Endothelial cell of umbilical vein (primary cell): Measurements from ENCODE around the gene CCDC69. TPM values are rescaled to one million over a fixed set of nuclear protein-coding genes. Genes with fewer than 3 reads are reported as not detected.

Source experiments
- BruUV-seq: library from RNA; stranded (reverse); fragments of 400-500 nt; replicated peaks from 2 replicates; lab custom pipeline; 2021; lab: Mats Ljungman, UMichigan
- CTCF ChIA-PET: fragments of 300-600, 350-600 bp; sonication (Branson Sonifier 250); formaldehyde crosslinking; loops from one replicate; lab custom pipeline; 2021; ENCODE audit warnings: antibody characterized with exemption, inconsistent platforms; lab: Charles Lee
- POLR2A ChIA-PET: fragments of 300-600, 350-600 bp; sonication (Branson Sonifier 250); formaldehyde crosslinking; loops from one replicate; lab custom pipeline; 2021; ENCODE audit warnings: antibody characterized with exemption, inconsistent platforms; lab: Charles Lee
- DNase-seq: peaks from one replicate; pipeline ENCODE4 v3.0.0-alpha.2; 2011; ENCODE audit warnings: low read depth, low spot score
- FAIRE-seq: peaks from 2 replicates; lab custom pipeline; 2011; peaks lifted over from hg19 to GRCh38; lab: Jason Lieb, UNC
- H2AFZ ChIP-seq: 2 replicates; pipeline ENCODE4 v1.6.0; 2012; ENCODE audit warnings: low read depth, low read length, control low read depth, inconsistent platforms
- H3K27ac ChIP-seq: 2 replicates; pipeline ENCODE4 v1.5.1; 2011; ENCODE audit warnings: low read depth, mild to moderate bottlenecking, control low read depth, low read length, moderate library complexity; ENCODE audit not compliant: insufficient read depth
- H3K27me3 ChIP-seq, 2 experiments: 2 replicates each; pipeline versions ENCODE4 v1.6.0 to v1.6.1; 2011; ENCODE audit warnings: low read length in 2 of 2, mixed read lengths in 1 of 2; ENCODE audit not compliant: control insufficient read depth in 2 of 2, insufficient read depth in 2 of 2
- H3K36me3 ChIP-seq, 2 experiments: 2 replicates in 1 of 2; 3 replicates in 1 of 2; pipeline ENCODE4 v1.5.1; 2011; ENCODE audit warnings: low read length in 2 of 2, mild to moderate bottlenecking in 1 of 2, moderate library complexity in 1 of 2; ENCODE audit not compliant: control insufficient read depth in 2 of 2, insufficient read depth in 2 of 2; ENCODE audit errors: extremely low read depth in 1 of 2
- H3K4me1 ChIP-seq: 3 replicates; pipeline ENCODE4 v1.5.1; 2011; ENCODE audit warnings: mild to moderate bottlenecking, low read length; ENCODE audit not compliant: control insufficient read depth, insufficient read depth; ENCODE audit errors: extremely low read depth
- H3K4me2 ChIP-seq: 2 replicates; pipeline ENCODE4 v1.6.1; 2011; ENCODE audit warnings: low read length, control low read depth, mixed read lengths; ENCODE audit not compliant: insufficient read depth
- H3K4me3 ChIP-seq, 3 experiments: fragments of 200-600 bp in 1 of 3; sonication (generic), shearing (Covaris generic) in 1 of 3; replicated peaks in 1 of 3; 2 replicates each; pipeline ENCODE4 v1.5.1; 2011 to 2016; ENCODE audit warnings: control low read depth in 3 of 3, low read length in 3 of 3, mild to moderate bottlenecking in 2 of 3, inconsistent platforms in 1 of 3, low read depth in 1 of 3, moderate library complexity in 1 of 3; ENCODE audit not compliant: insufficient read depth in 1 of 3
- H3K79me2 ChIP-seq: 2 replicates; pipeline ENCODE4 v1.6.0; 2012; ENCODE audit warnings: low read length, inconsistent platforms; ENCODE audit not compliant: control insufficient read depth, insufficient read depth
- H3K9ac ChIP-seq: replicated peaks from 2 replicates; pipeline ENCODE3; 2011; ENCODE audit warnings: low read length, control low read depth; ENCODE audit not compliant: insufficient read depth; ENCODE audit errors: extremely low read depth
- H3K9me1 ChIP-seq: replicated peaks from 3 replicates; pipeline ENCODE4 v1.6.0; 2011; ENCODE audit warnings: mild to moderate bottlenecking, low read length; ENCODE audit not compliant: control insufficient read depth, insufficient read depth; ENCODE audit errors: extremely low read depth
- H3K9me3 ChIP-seq: replicated peaks from 2 replicates; pipeline ENCODE4 v1.5.1; 2012; ENCODE audit warnings: low read length, inconsistent platforms; ENCODE audit not compliant: control insufficient read depth, insufficient read depth
- H4K20me1 ChIP-seq: replicated peaks from 2 replicates; pipeline ENCODE3; 2011; ENCODE audit warnings: mild to moderate bottlenecking, low read length; ENCODE audit not compliant: control insufficient read depth, insufficient read depth; ENCODE audit errors: extremely low read depth
- EZH2 ChIP-seq: IDR thresholded peaks from 2 replicates; pipeline ENCODE4 v1.6.1; 2012; ENCODE audit warnings: borderline replicate concordance, low read depth, mild to moderate bottlenecking, moderate library complexity, low read length, inconsistent platforms; ENCODE audit not compliant: severe bottlenecking
- FOS ChIP-seq: IDR thresholded peaks from 2 replicates; pipeline ENCODE4 v1.6.1; 2011; ENCODE audit warnings: mild to moderate bottlenecking, low read length, moderate library complexity, borderline replicate concordance; ENCODE audit not compliant: insufficient read depth
- GATA2 ChIP-seq: IDR thresholded peaks from 2 replicates; pipeline ENCODE4 v1.7.0; 2011; ENCODE audit warnings: low read depth, mild to moderate bottlenecking, moderate library complexity, mixed read lengths, low read length; ENCODE audit not compliant: insufficient read length, insufficient read depth
- JUN ChIP-seq: IDR thresholded peaks from 2 replicates; pipeline ENCODE4 v1.6.1; 2011; ENCODE audit warnings: borderline replicate concordance, low read depth; ENCODE audit not compliant: insufficient read length, insufficient read depth
- MYC ChIP-seq: IDR thresholded peaks from one replicate; pipeline ENCODE4 v1.6.1; 2011; ENCODE audit warnings: mild to moderate bottlenecking, low read depth, low read length
- POLR2A ChIP-seq: IDR thresholded peaks from 2 replicates; pipeline ENCODE4 v1.6.1; 2012; ENCODE audit warnings: low read depth, mild to moderate bottlenecking, control low read depth, low read length
- POLR2AphosphoS5 ChIP-seq: IDR thresholded peaks from 2 replicates; pipeline ENCODE4 v1.6.1; 2012; ENCODE audit warnings: low read depth, mild to moderate bottlenecking, control low read depth, low read length, moderate library complexity; ENCODE audit not compliant: insufficient read depth
- dilution Hi-C: fragments of 300-500 bp; cut with MboI; formaldehyde crosslinking; loops from one replicate; pipeline ENCODE4 v1.15.0; 2019; ENCODE audit warnings: low sequenced_read_pairs; ENCODE audit not compliant: extremely low pct_ligation_motif_present
- intact Hi-C: fragments of 100-400 bp; cut with micrococcal nuclease; formaldehyde crosslinking; loops from one replicate; pipeline ENCODE4 v1.10.0; 2022
- polyA plus RNA-seq, 4 experiments: library from polyadenylated mRNA; depleted of rRNA in 3 of 4; stranded (reverse) in 3 of 4; unstranded in 1 of 4; fragments of >200 nt; gene quantifications; 2 replicates each; pipeline versions ENCODE4 v1.2.1 to v1.2.3, GENCODE V29; 2011 to 2012; ENCODE audit warnings: missing spikeins in 1 of 4
- total RNA-seq: library from RNA; stranded (reverse); gene quantifications from 2 replicates; pipeline ENCODE4 v1.2.3, GENCODE V29; 2021
- TF ChIP-seq, protein P1 (sequence below), 2 donors: IDR thresholded peaks; 1 replicate in 1 of 2; 2 replicates in 1 of 2; pipeline ENCODE4 v1.5.1; 2011; ENCODE audit warnings: low read length in 2 of 2, mild to moderate bottlenecking in 2 of 2, moderate library complexity in 2 of 2, control low read depth in 1 of 2, inconsistent platforms in 1 of 2, low read depth in 1 of 2; ENCODE audit not compliant: insufficient read depth in 1 of 2; ENCODE audit errors: extremely low read depth in 1 of 2
- TF ChIP-seq, protein P2 (sequence below): IDR thresholded peaks from 2 replicates; pipeline ENCODE4 v1.6.1; 2011; ENCODE audit not compliant: insufficient read depth, insufficient read length

The CCDC69 gene
- total and polyA plus RNA-seq, 2 donors (not counting 3 experiments of a cell fraction or from before 2014, with no cell fraction given) = 4.1 to 4.5 TPM

DNA sequence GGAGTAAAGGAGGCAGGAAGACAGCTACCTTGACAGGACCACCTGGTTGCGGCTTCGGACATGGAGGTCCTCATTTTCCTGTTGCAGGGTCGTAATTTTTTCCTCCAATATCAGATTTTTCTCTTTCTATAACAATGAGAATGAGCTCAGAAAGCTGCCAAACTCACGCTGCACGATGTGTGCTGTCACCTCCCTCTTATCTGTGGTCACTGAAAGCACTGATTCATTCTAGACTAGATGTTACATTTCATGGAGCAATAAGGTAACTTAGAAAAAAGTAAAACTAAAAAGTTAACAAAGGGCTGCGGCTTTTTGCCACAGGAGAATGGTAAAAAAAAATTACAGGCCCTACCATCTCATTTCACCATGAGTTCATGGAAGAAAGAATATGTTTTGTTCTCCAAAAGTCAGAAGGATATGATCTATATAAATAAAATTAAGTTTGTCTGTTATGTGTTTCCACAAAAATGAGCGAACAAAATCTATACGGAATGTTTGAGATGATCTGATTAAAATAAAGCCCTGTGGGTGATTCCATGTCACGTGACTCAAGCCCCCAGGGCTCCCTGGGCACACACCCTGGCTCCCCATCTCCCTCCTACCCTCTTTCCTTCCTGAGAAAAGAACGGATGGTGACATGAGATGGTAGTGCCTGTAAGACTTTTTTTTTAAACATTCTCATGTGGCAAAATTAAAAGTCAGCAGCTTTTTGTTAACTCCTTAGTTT lies 39.4 kb downstream of the CCDC69 start:
- Histone ChIP-seq H3K27me3 (no peaks in the 10 kb centered on the region), H3K79me2 (no peaks in the 10 kb centered on the region), H3K9ac (no peak overlapping the region), H2AFZ (no peak overlapping the region), H3K27ac (no peak overlapping the region), H3K4me3 (no peak overlapping the region), H3K4me2 (no peak overlapping the region), H3K36me3 (no peaks in the 10 kb centered on the region), H3K4me1 (no peaks in the 10 kb centered on the region), H3K9me3 (no peaks in the 10 kb centered on the region), H3K9me1 (no peaks in the 10 kb centered on the region), H4K20me1 (no peaks in the 10 kb centered on the region)
- BruUV-seq = no TSS peak
- dilution Hi-C loops (no loop called here), intact Hi-C loops (no loop called here)
- ChIA-PET CTCF (interaction anchor here (0.8 to 1.8 kb wide), 5 partner anchors 9 to 58 kb away, joined by 3 to 9 read pairs (median 5); no protein-coding TSS in a partner anchor), POLR2A (no interaction called here)
- TF ChIP-seq JUN (no peak), POLR2A (no peak), GATA2 (no peak), FOS (no peak), MYC (no peak), POLR2AphosphoS5 (no peak), EZH2 (no peak)
- TF ChIP-seq, protein P1, sequence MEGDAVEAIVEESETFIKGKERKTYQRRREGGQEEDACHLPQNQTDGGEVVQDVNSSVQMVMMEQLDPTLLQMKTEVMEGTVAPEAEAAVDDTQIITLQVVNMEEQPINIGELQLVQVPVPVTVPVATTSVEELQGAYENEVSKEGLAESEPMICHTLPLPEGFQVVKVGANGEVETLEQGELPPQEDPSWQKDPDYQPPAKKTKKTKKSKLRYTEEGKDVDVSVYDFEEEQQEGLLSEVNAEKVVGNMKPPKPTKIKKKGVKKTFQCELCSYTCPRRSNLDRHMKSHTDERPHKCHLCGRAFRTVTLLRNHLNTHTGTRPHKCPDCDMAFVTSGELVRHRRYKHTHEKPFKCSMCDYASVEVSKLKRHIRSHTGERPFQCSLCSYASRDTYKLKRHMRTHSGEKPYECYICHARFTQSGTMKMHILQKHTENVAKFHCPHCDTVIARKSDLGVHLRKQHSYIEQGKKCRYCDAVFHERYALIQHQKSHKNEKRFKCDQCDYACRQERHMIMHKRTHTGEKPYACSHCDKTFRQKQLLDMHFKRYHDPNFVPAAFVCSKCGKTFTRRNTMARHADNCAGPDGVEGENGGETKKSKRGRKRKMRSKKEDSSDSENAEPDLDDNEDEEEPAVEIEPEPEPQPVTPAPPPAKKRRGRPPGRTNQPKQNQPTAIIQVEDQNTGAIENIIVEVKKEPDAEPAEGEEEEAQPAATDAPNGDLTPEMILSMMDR (IDR thresholded peaks at IDR 0.05; ENCODE audit: extremely low read depth in 1 of 2, insufficient read depth in 1 of 2, low read depth in 1 of 2, low read length in 2 of 2) = no peak
- TF ChIP-seq, protein P2, sequence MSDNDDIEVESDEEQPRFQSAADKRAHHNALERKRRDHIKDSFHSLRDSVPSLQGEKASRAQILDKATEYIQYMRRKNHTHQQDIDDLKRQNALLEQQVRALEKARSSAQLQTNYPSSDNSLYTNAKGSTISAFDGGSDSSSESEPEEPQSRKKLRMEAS = no peak
- no peak for DNase-seq
- FAIRE-seq = no peak
